ENCODE measurements around the gene CDC42EP4.
A peak's percentile ranks its signal among the peaks of the same experiment; 100 is the strongest.

Gene CDC42EP4
- total RNA-seq = 4.9 to 12.2 reads per million in 2 donors

GRCh38 chr17:73311781-73312641, at the start of gene CDC42EP4:
Gene CDC42EP4, minus strand, starts transcription at chr17:73312001. Its CDS starts 25,501 bp downstream, at chr17:73286500.
- peak; percentile 70 to 88 (median 78) for DNase-seq

GRCh38 chr17:73360961-73361761, 49.4 kb upstream of the CDC42EP4 start:
- no peak for DNase-seq

- no peak for DNase-seq
Observed at GRCh38 chr17:73359987-73360410, 48.2 kb upstream of the CDC42EP4 start.

GRCh38 chr17:73359352-73359751, 47.6 kb upstream of the CDC42EP4 start:
- DNase-seq = no peak

- DNase-seq = no peak
Observed at GRCh38 chr17:73358668-73359067, 46.9 kb upstream of the CDC42EP4 start.

- DNase-seq = no peak
Observed at GRCh38 chr17:73357981-73358380, 46.2 kb upstream of the CDC42EP4 start.

GRCh38 chr17:73357318-73357717, 45.5 kb upstream of the CDC42EP4 start:
- DNase-seq = no peak

GRCh38 chr17:73356561-73357170, 44.9 kb upstream of the CDC42EP4 start:
- DNase-seq = no peak

DNA sequence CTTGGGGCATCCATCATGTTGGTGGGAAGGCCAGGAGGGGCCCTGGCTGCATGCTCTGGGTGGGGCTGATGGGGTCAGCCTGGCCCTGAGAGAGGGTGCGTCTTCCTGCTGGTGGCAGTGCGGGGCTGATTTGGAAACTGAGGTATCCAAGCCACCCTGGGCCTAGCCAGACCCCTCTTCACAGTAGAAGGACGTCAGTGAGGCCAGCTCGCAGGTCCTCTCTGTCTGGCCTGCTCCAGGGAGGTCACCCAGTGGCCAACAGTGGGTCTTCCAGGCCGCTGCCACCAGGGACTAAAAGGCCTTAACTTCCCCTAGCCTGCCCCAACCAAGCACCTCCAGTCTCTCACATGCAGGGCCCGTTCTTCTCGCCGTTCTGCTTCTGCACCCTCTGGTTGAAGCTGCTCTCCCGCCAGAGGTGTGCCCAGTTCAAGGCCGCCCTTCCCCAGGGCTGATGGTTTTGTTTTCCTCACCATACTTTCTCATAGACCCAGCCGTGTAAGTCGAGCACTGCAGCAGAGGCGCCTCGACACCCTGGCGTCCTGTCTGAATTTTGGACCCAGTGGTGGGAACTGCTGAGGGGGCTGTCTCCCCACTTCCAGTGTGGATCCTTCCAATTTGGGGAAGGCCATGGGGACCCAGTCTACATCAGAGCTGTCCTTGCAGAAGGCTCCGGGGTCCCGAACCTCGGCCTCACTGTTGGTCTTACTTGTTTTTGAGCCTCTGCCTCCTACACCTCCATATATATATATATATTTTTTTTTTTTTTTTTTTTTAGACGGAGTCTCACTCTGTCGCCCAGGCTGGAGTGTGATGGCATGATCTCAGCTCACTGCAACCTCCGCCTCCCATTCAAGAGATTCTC, 42.9 kb upstream of the CDC42EP4 start:
- no peak for DNase-seq

GRCh38 chr17:73352261-73352660, 40.5 kb upstream of the CDC42EP4 start:
- DNase-seq = no peak

DNA sequence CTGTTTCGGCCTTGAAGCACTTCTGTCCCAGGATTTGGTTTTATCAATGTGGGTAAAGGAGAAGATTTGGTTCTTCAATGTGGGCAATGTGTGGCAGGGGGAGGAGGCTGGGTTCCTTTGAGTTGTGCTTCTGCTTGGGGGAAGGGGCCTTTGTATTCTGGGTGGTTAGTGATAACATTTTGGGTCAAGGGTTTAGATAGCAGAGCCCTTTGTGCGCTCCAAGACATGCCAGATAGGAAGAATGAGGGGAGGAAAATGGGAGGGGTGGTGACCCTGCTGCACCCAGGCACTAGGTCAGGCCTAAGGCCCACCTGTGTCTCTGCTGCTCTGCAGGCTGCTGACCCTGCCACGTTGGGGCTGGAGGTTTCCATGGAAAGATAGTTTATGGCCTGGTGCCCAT, 40.0 kb upstream of the CDC42EP4 start:
- DNase-seq = no peak

DNA sequence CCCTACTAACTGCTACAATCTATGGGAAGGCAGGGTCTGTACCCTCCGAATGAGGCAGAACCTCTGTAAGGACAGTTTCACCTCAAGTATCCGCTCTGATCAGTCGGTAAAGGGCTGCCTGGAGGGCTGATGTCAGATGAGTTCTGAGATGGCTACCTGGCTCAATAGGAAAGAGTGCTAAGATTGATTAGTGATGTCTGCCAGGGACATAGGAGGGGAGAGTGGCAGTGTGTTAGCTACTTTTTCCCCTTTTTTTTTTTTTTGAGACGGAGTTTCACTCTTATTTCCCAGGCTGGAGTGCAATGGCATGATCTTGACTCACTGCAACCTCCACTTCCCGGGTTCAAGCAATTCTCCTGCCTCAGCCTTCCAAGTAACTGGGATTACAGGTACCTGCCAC, 39.1 kb upstream of the CDC42EP4 start:
- no peak for DNase-seq

GRCh38 chr17:73349647-73350046, 37.8 kb upstream of the CDC42EP4 start:
- DNase-seq = no peak

- DNase-seq = no peak
Observed at GRCh38 chr17:73349138-73349537, 37.3 kb upstream of the CDC42EP4 start.

- no peak for DNase-seq
Observed at GRCh38 chr17:73348829-73349095, 37.0 kb upstream of the CDC42EP4 start.

- DNase-seq = no peak
Observed at GRCh38 chr17:73348018-73348828, 36.4 kb upstream of the CDC42EP4 start.

- DNase-seq = no peak
Observed at GRCh38 chr17:73347351-73347750, 35.5 kb upstream of the CDC42EP4 start.

GRCh38 chr17:73346501-73347162, 34.8 kb upstream of the CDC42EP4 start:
- DNase-seq = no peak

- no peak for DNase-seq
Observed at GRCh38 chr17:73343739-73344454, 32.1 kb upstream of the CDC42EP4 start.

DNA sequence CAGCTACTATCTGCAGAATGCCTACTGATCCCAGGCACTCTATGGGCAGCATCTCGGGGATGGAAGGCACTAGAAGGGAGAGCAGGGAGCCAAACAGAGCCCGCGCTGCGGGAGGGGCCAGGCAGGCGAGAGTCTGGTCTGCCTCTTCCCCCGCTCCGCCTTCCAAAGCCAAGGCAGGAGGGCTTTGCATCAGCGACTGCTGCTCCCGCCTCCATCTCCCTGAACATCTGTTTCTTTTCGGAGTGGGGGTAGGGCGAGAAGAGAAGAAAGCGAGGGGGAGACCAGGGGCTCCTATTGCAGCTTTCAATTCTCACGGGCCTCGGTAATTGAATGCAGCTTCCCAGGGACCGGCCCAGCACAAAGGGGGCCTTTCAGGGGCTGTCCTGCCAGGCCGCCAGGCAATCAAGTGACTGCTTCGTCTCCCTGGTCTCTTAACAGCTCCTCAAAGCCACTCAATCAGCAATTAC, 31.4 kb upstream of the CDC42EP4 start:
- no peak for DNase-seq
